Peyer's patch (tissue), 4 donors: Measurements from ENCODE around the gene ITGB4. TPM values are rescaled to one million over a fixed set of nuclear protein-coding genes. Genes with fewer than 3 reads are reported as not detected.

Experiments used
- DNase-seq, 3 donors: peaks; one replicate each; pipeline ENCODE4 v3.0.0-alpha.2; 2017 to 2019
- H3K27ac ChIP-seq, 4 donors: fragments of 200-600 bp; sonication (generic); one replicate each; pipeline ENCODE4 v1.5.1; 2016 to 2019
- H3K27me3 ChIP-seq, 2 donors: fragments of 200-600 bp; sonication (generic); one replicate each; pipeline ENCODE4 v1.5.1; 2019
- H3K36me3 ChIP-seq, 3 donors: fragments of 200-600 bp; sonication (generic); one replicate each; pipeline ENCODE4 v1.5.1; 2016 to 2019
- H3K4me1 ChIP-seq, 4 donors: fragments of 200-600 bp; sonication (generic); one replicate each; pipeline ENCODE4 v1.5.1; 2016 to 2019
- H3K4me3 ChIP-seq, 4 donors: fragments of 200-600 bp; sonication (generic); 1 replicate in 3 of 4; 2 replicates in 1 of 4; pipeline ENCODE4 v1.5.1; 2016 to 2019; ENCODE audit warnings: mild to moderate bottlenecking in 1 of 4
- H3K9me3 ChIP-seq, 4 donors: fragments of 200-600 bp; sonication (generic); one replicate each; pipeline ENCODE4 v1.5.1; 2016 to 2019; ENCODE audit warnings: mild to moderate bottlenecking in 1 of 4
- POLR2A ChIP-seq, 2 donors: fragments of 450-650 bp; IDR thresholded peaks; one replicate each; pipeline ENCODE4 v1.5.1; 2017; ENCODE audit warnings: antibody characterized with exemption in 2 of 2, mild to moderate bottlenecking in 2 of 2, moderate library complexity in 2 of 2
- total RNA-seq, 4 donors: library from RNA; depleted of rRNA; stranded (reverse); fragments of >200 nt; gene quantifications; one replicate each; pipeline ENCODE4 v1.1.0, GENCODE V29; 2016
- TF ChIP-seq, protein P1 (sequence below), 6 experiments: fragments of 450-650 bp in 4 of 6; fragments of 200-600 bp in 2 of 6; sonication (generic) in 1 of 6; IDR thresholded peaks; one replicate each; pipeline ENCODE4 v1.5.1; 2017 to 2019; ENCODE audit warnings: antibody characterized with exemption in 6 of 6, mild to moderate bottlenecking in 3 of 6, moderate library complexity in 1 of 6

ITGB4 gene
- total RNA-seq, 4 donors from 2014 or later: 80.0 to 368 (median 219) TPM

DNA sequence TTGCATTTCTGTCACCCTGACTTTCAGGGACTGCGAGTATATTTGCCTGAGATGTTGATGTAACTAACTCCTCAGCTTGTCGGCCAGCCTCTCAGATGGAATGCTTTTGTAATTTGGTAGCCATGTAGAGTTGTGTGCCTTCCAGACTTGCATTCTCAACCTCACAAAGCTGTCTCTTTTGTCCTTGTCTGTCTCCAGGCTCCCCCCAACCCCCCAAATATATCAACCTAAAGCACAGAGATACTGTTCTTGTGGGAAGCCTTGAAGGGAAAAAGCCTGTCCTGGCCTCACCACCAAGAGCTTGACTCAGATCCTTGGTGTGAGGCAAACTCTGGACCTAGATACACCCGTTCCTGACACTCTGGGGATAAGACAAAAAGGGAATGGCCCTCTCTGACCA is 35.8 kb upstream of the ITGB4 start:
- H3K27me3 ChIP-seq: no peaks in the 10 kb centered on the region
- no peak overlapping the region for H3K4me3 ChIP-seq
- peak overlapping the region in 3 of 4 donors; percentile 71 to 89 (median 83) for H3K27ac ChIP-seq
- DNase-seq: peak in 1 of 3 donors; percentile 15
- H3K4me1 ChIP-seq: peaks cover 0 to 41% (median 11%) of the 10 kb centered on the region in 4 donors
- H3K9me3 ChIP-seq: no peaks in the 10 kb centered on the region
- H3K36me3 ChIP-seq: peaks cover 0 to 4% (median 0%) of the 10 kb centered on the region in 3 donors
- TF ChIP-seq POLR2A (IDR thresholded peaks at IDR 0.05): no peak
- TF ChIP-seq, protein P1, sequence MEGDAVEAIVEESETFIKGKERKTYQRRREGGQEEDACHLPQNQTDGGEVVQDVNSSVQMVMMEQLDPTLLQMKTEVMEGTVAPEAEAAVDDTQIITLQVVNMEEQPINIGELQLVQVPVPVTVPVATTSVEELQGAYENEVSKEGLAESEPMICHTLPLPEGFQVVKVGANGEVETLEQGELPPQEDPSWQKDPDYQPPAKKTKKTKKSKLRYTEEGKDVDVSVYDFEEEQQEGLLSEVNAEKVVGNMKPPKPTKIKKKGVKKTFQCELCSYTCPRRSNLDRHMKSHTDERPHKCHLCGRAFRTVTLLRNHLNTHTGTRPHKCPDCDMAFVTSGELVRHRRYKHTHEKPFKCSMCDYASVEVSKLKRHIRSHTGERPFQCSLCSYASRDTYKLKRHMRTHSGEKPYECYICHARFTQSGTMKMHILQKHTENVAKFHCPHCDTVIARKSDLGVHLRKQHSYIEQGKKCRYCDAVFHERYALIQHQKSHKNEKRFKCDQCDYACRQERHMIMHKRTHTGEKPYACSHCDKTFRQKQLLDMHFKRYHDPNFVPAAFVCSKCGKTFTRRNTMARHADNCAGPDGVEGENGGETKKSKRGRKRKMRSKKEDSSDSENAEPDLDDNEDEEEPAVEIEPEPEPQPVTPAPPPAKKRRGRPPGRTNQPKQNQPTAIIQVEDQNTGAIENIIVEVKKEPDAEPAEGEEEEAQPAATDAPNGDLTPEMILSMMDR (IDR thresholded peaks at IDR 0.05): no peak

DNA sequence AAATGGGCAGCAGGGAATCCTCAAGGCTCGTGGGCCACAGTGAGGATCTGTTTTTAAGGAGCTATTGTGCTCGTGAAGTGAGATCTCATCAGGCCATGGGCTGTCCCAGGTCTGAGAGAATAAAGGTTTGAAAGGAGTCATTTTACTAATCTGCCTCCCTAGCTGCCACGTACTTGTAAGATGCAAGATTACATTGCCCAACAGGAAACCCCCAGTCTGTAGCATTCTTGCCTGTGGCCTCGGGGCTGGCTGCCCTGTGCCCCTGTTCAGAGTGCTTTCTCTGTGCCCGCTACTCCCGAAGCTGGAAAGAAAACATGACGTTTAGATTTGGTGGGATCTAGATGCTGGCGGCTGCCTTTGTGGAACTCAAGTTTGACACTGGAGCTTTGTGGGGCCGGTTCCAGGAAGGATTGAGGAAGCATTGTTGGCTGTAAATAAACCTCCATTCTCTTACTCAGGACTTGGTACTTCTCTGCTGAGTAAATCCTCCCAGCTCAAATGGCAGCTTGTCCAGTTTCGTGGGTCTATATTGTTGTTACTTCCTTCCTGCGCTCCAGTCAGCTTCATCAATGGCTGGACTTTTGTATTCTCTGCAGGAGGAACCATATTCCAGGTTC is 32.9 kb upstream of the ITGB4 start:
- Histone ChIP-seq H3K27ac (peak overlapping the region; percentile 18 to 71 (median 52)), H3K36me3 (peaks cover 0 to 12% (median 0%) of the 10 kb centered on the region in 3 donors), H3K9me3 (no peaks in the 10 kb centered on the region), H3K4me3 (no peak overlapping the region), H3K27me3 (no peaks in the 10 kb centered on the region), H3K4me1 (peaks cover 0 to 61% (median 13%) of the 10 kb centered on the region in 4 donors)
- TF ChIP-seq, protein P1 (IDR thresholded peaks at IDR 0.05): no peak
- TF ChIP-seq POLR2A (IDR thresholded peaks at IDR 0.05): no peak
- DNase-seq: peak in 1 of 3 donors; percentile 39

DNA sequence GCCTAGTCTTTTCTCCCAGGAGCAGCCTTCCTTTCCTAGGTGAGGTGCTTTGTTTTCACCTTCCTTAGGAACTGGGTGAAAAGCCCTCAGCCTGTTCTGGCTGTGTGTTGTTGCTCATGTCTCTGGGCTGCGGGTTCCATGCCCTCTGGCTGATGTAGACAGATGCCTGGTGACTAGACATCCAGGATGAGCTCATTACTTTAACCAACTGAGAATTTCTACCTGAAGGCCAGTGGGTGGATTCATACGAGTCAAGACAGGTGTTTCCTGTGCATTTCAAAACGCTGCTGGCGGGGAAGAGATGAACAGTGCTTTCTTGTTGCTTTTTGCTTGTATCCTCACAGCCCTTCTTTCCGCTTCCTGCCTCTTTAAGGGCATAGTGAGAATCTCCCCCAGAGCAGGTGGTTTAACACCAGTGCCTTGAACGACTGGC is 31.8 kb upstream of the ITGB4 start:
- peaks cover 0 to 64% (median 13%) of the 10 kb centered on the region in 4 donors for H3K4me1 ChIP-seq
- no peak for TF ChIP-seq POLR2A (IDR thresholded peaks at IDR 0.05)
- TF ChIP-seq, protein P1 (IDR thresholded peaks at IDR 0.05): no peak
- no peaks in the 10 kb centered on the region for H3K27me3 ChIP-seq
- H3K27ac ChIP-seq: peak overlapping the region; percentile 18 to 71 (median 62)
- H3K36me3 ChIP-seq: peaks cover 0 to 22% (median 0%) of the 10 kb centered on the region in 3 donors
- H3K9me3 ChIP-seq: no peaks in the 10 kb centered on the region
- DNase-seq: peak; percentile 15 to 76 (median 74)
- H3K4me3 ChIP-seq: no peak overlapping the region

DNA sequence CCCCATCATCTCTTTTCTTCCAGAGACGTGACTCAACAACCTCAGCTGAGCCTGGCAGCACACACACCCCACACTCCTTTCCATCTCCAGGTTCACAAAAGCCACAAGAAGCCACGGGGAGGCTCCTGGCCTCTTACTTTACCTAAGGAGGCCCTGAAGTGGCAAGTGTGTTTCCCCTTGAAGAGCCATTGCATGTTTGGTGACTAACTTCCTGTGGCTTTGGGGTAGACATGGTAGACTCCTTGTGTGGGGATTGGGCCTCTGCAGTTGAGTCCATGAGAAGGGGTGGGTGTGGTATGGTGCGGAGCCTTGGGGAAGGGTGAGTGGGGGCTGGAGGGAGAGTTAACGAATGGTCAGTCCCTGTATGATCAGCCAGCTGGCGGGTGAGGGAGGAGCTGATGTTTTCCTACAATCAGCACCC is 29.9 kb upstream of the ITGB4 start:
- peak overlapping the region in 2 of 4 donors; percentile 29 to 51 for H3K27ac ChIP-seq
- no peaks in the 10 kb centered on the region for H3K9me3 ChIP-seq
- no peaks in the 10 kb centered on the region for H3K27me3 ChIP-seq
- H3K4me1 ChIP-seq: peaks cover 0 to 61% (median 11%) of the 10 kb centered on the region in 4 donors
- H3K36me3 ChIP-seq: peaks cover 0 to 32% (median 0%) of the 10 kb centered on the region in 3 donors
- no peak for TF ChIP-seq POLR2A (IDR thresholded peaks at IDR 0.05)
- TF ChIP-seq, protein P1 (IDR thresholded peaks at IDR 0.05): no peak
- DNase-seq: peak in 1 of 3 donors; percentile 33
- H3K4me3 ChIP-seq: no peak overlapping the region

GRCh38 chr17:75691801-75692626 is 29.2 kb upstream of the ITGB4 start:
- H3K9me3 ChIP-seq: no peaks in the 10 kb centered on the region
- peak overlapping the region in 2 of 4 donors; percentile 34 to 51 for H3K27ac ChIP-seq
- DNase-seq: peak in 1 of 3 donors; percentile 60
- H3K36me3 ChIP-seq: peaks cover 0 to 32% (median 0%) of the 10 kb centered on the region in 3 donors
- no peaks in the 10 kb centered on the region for H3K27me3 ChIP-seq
- H3K4me1 ChIP-seq: peaks cover 0 to 64% (median 9%) of the 10 kb centered on the region in 4 donors
- TF ChIP-seq, protein P1 (IDR thresholded peaks at IDR 0.05): no peak
- no peak for TF ChIP-seq POLR2A (IDR thresholded peaks at IDR 0.05)
- H3K4me3 ChIP-seq: no peak overlapping the region
